OCI-LY7 (cell line): ENCODE data around the gene VPS35L. TPM values are rescaled to one million over a fixed set of nuclear protein-coding genes. Genes with fewer than 3 reads are reported as not detected.

Experiments used
- BruUV-seq: library from RNA; stranded (reverse); fragments of 400-500 nt; replicated peaks from 2 replicates; lab custom pipeline; 2021; lab: Mats Ljungman, UMichigan
- CTCF ChIA-PET: fragments of 300-600 bp; sonication (Branson Sonifier 250); formaldehyde crosslinking; loops from one replicate; lab custom pipeline; 2022; ENCODE audit warnings: antibody characterized with exemption; ENCODE audit not compliant: unreplicated experiment; lab: Charles Lee
- POLR2A ChIA-PET: fragments of 300-600 bp; sonication (Branson Sonifier 250); formaldehyde crosslinking; loops from one replicate; lab custom pipeline; 2022; ENCODE audit warnings: antibody characterized with exemption; lab: Charles Lee
- DNase-seq: peaks from one replicate; pipeline ENCODE4 v3.0.0-alpha.2; 2015; ENCODE audit warnings: low spot score
- H2AFZ ChIP-seq: fragments of 200-600 bp; sonication (generic), shearing (Covaris generic); 2 replicates; pipeline ENCODE4 v1.6.1; 2014; ENCODE audit warnings: mild to moderate bottlenecking, antibody characterized with exemption, low read length, moderate library complexity
- H3K27ac ChIP-seq: fragments of 200-600 bp; sonication (generic); 2 replicates; pipeline ENCODE4 v1.5.1; 2014; ENCODE audit warnings: mixed run types, low read depth, mild to moderate bottlenecking, moderate library complexity, low read length, inconsistent platforms; ENCODE audit not compliant: poor library complexity, severe bottlenecking
- H3K36me3 ChIP-seq: fragments of 200-600 bp; sonication (generic); 2 replicates; pipeline ENCODE4 v1.6.1; 2014; ENCODE audit warnings: mild to moderate bottlenecking, antibody characterized with exemption, low read length, moderate library complexity, mixed read lengths; ENCODE audit not compliant: insufficient read depth
- H3K4me1 ChIP-seq: fragments of 200-600 bp; sonication (generic); 2 replicates; pipeline ENCODE4 v1.5.1; 2014; ENCODE audit warnings: mild to moderate bottlenecking, low read length; ENCODE audit not compliant: insufficient read depth, poor library complexity, severe bottlenecking
- H3K4me2 ChIP-seq: fragments of 200-600 bp; sonication (generic); 2 replicates; pipeline ENCODE4 v1.6.1; 2014; ENCODE audit warnings: mild to moderate bottlenecking, low read length
- H3K4me3 ChIP-seq: fragments of 200-600 bp; sonication (generic); 2 replicates; pipeline ENCODE4 v1.5.1; 2014; ENCODE audit warnings: mild to moderate bottlenecking, low read depth, low read length; ENCODE audit not compliant: poor library complexity, severe bottlenecking
- H3K79me2 ChIP-seq: fragments of 200-600 bp; sonication (generic); 2 replicates; pipeline ENCODE4 v1.6.1; 2016; ENCODE audit warnings: low read depth, mild to moderate bottlenecking, low read length, moderate library complexity, mixed read lengths; ENCODE audit not compliant: insufficient read depth
- H3K9me2 ChIP-seq: fragments of 200-600 bp; sonication (generic); 2 replicates; pipeline ENCODE4 v1.6.1; 2016; ENCODE audit warnings: mild to moderate bottlenecking, low read length, mixed read lengths; ENCODE audit not compliant: insufficient read depth
- H3K9me3 ChIP-seq: fragments of 200-600 bp; sonication (generic); 2 replicates; pipeline ENCODE4 v1.6.1; 2014; ENCODE audit warnings: mild to moderate bottlenecking, mixed run types, low read length, mixed read lengths
- H4K20me1 ChIP-seq: fragments of 200-600 bp; sonication (generic); 2 replicates; pipeline ENCODE4 v1.6.1; 2014; ENCODE audit warnings: mild to moderate bottlenecking, antibody characterized with exemption, low read length, moderate library complexity, mixed read lengths; ENCODE audit not compliant: insufficient read depth
- EZH2phosphoT487 ChIP-seq: fragments of 200-600 bp; sonication (generic); IDR thresholded peaks from 2 replicates; pipeline ENCODE4 v1.6.1; 2018; ENCODE audit warnings: low read depth, borderline replicate concordance, mild to moderate bottlenecking, mixed run types, antibody characterized with exemption, low read length, moderate library complexity, mixed read lengths
- intact Hi-C: fragments of 100-400 bp; cut with micrococcal nuclease; formaldehyde crosslinking; loops from one replicate; pipeline ENCODE4 v1.10.0; 2022; ENCODE audit not compliant: unreplicated experiment
- total RNA-seq, 2 experiments: library from RNA; depleted of rRNA in 1 of 2; stranded (reverse); fragments of >200 nt in 1 of 2; shearing (Covaris generic) in 1 of 2; gene quantifications; 2 replicates each; pipeline ENCODE4 v1.2.3, GENCODE V29; 2014 to 2022
- TF ChIP-seq, protein P1 (sequence below): fragments of 200-600 bp; sonication (generic); conservative IDR thresholded peaks from 2 replicates; pipeline ENCODE4 v1.5.1; 2014; ENCODE audit warnings: mild to moderate bottlenecking, antibody characterized with exemption, low read length, moderate library complexity, mixed read lengths

VPS35L gene
- total RNA-seq, 2 experiments from 2014 or later: 16.5 to 65.2 TPM

DNA sequence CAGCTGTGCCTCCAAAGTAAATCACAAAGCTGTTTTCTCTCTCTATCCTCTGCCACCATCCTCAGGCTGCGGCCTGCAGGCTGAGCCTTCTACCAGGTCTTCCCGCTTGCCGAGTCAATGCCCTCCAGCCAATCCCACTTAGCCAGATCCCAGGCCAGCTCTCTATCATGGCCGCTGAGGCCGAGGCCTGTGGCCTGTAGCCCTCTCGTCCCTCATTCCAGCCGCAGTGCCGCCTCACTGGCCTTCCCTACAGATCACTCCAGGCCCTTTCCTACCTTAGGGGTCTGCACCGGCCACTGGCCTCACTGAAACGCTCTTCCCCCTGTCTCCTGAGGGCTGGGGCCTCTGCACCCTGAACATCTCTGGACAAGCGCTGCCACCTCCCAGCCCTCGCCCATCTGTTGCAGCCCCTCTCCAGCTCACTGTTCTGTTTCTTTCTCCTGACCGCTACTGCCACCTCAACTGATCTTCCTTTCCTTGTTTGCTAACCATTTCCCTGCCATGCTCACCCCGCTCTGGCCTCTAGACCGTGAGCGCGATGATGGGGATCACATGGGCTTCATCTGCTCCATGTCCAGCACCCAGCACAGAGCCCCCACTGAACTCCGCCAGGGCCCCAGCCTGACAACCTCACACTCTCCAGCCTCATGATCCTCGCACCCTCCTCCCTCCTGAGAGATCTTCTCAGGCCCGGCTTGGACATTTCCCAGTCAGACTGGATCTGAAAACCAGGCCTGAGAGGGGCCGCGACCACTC is 154.1 kb downstream of the VPS35L start:
- intact Hi-C loops: no loop called here
- BruUV-seq: no TSS peak
- DNase-seq: no peak
- POLR2A ChIA-PET: no interaction called here
- H4K20me1 ChIP-seq: peaks cover 9% of the 10 kb centered on the region; the same call in 1 of the 2 replicates
- no peak overlapping the region for H3K4me3 ChIP-seq
- H3K9me3 ChIP-seq: no peaks in the 10 kb centered on the region
- no peak for TF ChIP-seq EZH2phosphoT487
- H3K9me2 ChIP-seq: no peaks in the 10 kb centered on the region
- H3K27ac ChIP-seq: no peak overlapping the region
- CTCF ChIA-PET: no interaction called here
- H3K4me2 ChIP-seq: no peak overlapping the region
- H3K79me2 ChIP-seq: peaks cover 9% of the 10 kb centered on the region; the same call in 1 of the 2 replicates
- no peak overlapping the region for H2AFZ ChIP-seq
- H3K4me1 ChIP-seq: no peaks in the 10 kb centered on the region
- H3K36me3 ChIP-seq: peaks cover 94% of the 10 kb centered on the region

GRCh38 chr16:19710191-19710908 is 154.8 kb downstream of the VPS35L start:
- Histone ChIP-seq H4K20me1 (peaks cover 9% of the 10 kb centered on the region; the same call in 1 of the 2 replicates), H3K36me3 (peaks cover 91% of the 10 kb centered on the region), H3K79me2 (peaks cover 17% of the 10 kb centered on the region; the same call in 1 of the 2 replicates), H3K9me2 (no peaks in the 10 kb centered on the region), H3K9me3 (no peaks in the 10 kb centered on the region), H3K4me1 (no peaks in the 10 kb centered on the region), H3K27ac (no peak overlapping the region), H2AFZ (no peak overlapping the region), H3K4me2 (no peak overlapping the region), H3K4me3 (no peak overlapping the region)
- intact Hi-C loops: no loop called here
- TF ChIP-seq, protein P1, sequence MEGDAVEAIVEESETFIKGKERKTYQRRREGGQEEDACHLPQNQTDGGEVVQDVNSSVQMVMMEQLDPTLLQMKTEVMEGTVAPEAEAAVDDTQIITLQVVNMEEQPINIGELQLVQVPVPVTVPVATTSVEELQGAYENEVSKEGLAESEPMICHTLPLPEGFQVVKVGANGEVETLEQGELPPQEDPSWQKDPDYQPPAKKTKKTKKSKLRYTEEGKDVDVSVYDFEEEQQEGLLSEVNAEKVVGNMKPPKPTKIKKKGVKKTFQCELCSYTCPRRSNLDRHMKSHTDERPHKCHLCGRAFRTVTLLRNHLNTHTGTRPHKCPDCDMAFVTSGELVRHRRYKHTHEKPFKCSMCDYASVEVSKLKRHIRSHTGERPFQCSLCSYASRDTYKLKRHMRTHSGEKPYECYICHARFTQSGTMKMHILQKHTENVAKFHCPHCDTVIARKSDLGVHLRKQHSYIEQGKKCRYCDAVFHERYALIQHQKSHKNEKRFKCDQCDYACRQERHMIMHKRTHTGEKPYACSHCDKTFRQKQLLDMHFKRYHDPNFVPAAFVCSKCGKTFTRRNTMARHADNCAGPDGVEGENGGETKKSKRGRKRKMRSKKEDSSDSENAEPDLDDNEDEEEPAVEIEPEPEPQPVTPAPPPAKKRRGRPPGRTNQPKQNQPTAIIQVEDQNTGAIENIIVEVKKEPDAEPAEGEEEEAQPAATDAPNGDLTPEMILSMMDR: no peak
- TF ChIP-seq EZH2phosphoT487: no peak
- DNase-seq: no peak
- ChIA-PET CTCF (no interaction called here), POLR2A (no interaction called here)
- no TSS peak for BruUV-seq

GRCh38 chr16:19710991-19711545 is 155.6 kb downstream of the VPS35L start:
- intact Hi-C loops: no loop called here
- BruUV-seq: no TSS peak
- H3K9me2 ChIP-seq: no peaks in the 10 kb centered on the region
- ChIA-PET CTCF (no interaction called here), POLR2A (no interaction called here)
- H4K20me1 ChIP-seq: peaks cover 9% of the 10 kb centered on the region; the same call in 1 of the 2 replicates
- H2AFZ ChIP-seq: no peak overlapping the region
- no peak for TF ChIP-seq EZH2phosphoT487
- TF ChIP-seq, protein P1: no peak
- H3K9me3 ChIP-seq: no peaks in the 10 kb centered on the region
- H3K4me2 ChIP-seq: no peak overlapping the region
- H3K4me3 ChIP-seq: no peak overlapping the region
- H3K36me3 ChIP-seq: peaks cover 84% of the 10 kb centered on the region
- H3K79me2 ChIP-seq: peaks cover 24% of the 10 kb centered on the region; the same call in 1 of the 2 replicates
- DNase-seq: no peak
- H3K27ac ChIP-seq: no peak overlapping the region
- H3K4me1 ChIP-seq: peaks cover 4% of the 10 kb centered on the region
